GM12891 (cell line): ENCODE results near the gene TBC1D2B.
"Not testable (repeated sequence)": the region's sequence is repeated elsewhere in the genome, so short reads cannot be mapped to it uniquely, and the experiment has no call there.

Source experiments
- DNase-seq: peaks from one replicate; pipeline ENCODE4 v3.0.0; 2011; ENCODE audit warnings: low spot score; ENCODE audit not compliant: insufficient read length
- FAIRE-seq: peaks from 2 replicates; lab custom pipeline; 2011; peaks lifted over from hg19 to GRCh38; lab: Jason Lieb, UNC
- PAX5 ChIP-seq: IDR thresholded peaks from 2 replicates; pipeline ENCODE4 v1.6.1; 2011; ENCODE audit warnings: low read length, moderate library complexity, mild to moderate bottlenecking; ENCODE audit not compliant: insufficient read depth, severe bottlenecking
- POLR2A ChIP-seq: IDR thresholded peaks from 2 replicates; pipeline ENCODE4 v1.6.1; 2011; ENCODE audit warnings: low read depth, low read length, control low read depth
- POLR2AphosphoS5 ChIP-seq: IDR thresholded peaks from 2 replicates; pipeline ENCODE4 v1.6.1; 2011; ENCODE audit warnings: low read depth, low read length, control low read depth
- POU2F2 ChIP-seq: IDR thresholded peaks from 2 replicates; pipeline ENCODE4 v1.6.1; 2011; ENCODE audit warnings: low read depth, mild to moderate bottlenecking, control low read depth, low read length, moderate library complexity
- SPI1 ChIP-seq: IDR thresholded peaks from 2 replicates; pipeline ENCODE4 v1.6.1; 2011; ENCODE audit warnings: low read depth, low read length, control low read depth
- TAF1 ChIP-seq: IDR thresholded peaks from 2 replicates; pipeline ENCODE4 v1.6.1; 2011; ENCODE audit warnings: low read depth, low read length, control low read depth

Gene TBC1D2B

GRCh38 chr15:77999486-77999885 is 78.0 kb downstream of the TBC1D2B start:
- FAIRE-seq = no peak

GRCh38 chr15:77998592-77998991 is 78.9 kb downstream of the TBC1D2B start:
- TF ChIP-seq POLR2AphosphoS5 = no peak
- DNase-seq (no peak), FAIRE-seq (no peak)

More at GRCh38 chr15:77999486-77999885, 78.0 kb downstream of the TBC1D2B start:
- no peak for DNase-seq
- TF ChIP-seq SPI1 = no peak
- TF ChIP-seq TAF1 = no peak
- TF ChIP-seq POLR2A = no peak
- TF ChIP-seq POU2F2 = no peak
- no peak for TF ChIP-seq PAX5
- no peak for TF ChIP-seq POLR2AphosphoS5

GRCh38 chr15:77997761-77998554 is 79.6 kb downstream of the TBC1D2B start:
- not testable (repeated sequence) for DNase-seq

GRCh38 chr15:77997221-77997620 is 80.3 kb downstream of the TBC1D2B start:
- DNase-seq, FAIRE-seq: not testable (repeated sequence)

More at GRCh38 chr15:77997761-77998554, 79.6 kb downstream of the TBC1D2B start:
- not testable (repeated sequence) for FAIRE-seq

- not testable (repeated sequence) for FAIRE-seq
These were observed 80.8 kb downstream of the TBC1D2B start for GRCh38 chr15:77996713-77997171.

GRCh38 chr15:77996226-77996625 is 81.3 kb downstream of the TBC1D2B start:
- not testable (repeated sequence) for DNase-seq, FAIRE-seq

More at GRCh38 chr15:77996713-77997171, 80.8 kb downstream of the TBC1D2B start:
- not testable (repeated sequence) for DNase-seq

GRCh38 chr15:77995537-77995918 is 82.0 kb downstream of the TBC1D2B start:
- not testable (repeated sequence) for FAIRE-seq, DNase-seq

GRCh38 chr15:77994893-77995536 is 82.5 kb downstream of the TBC1D2B start:
- DNase-seq = not testable (repeated sequence)

GRCh38 chr15:77993970-77994693 is 83.4 kb downstream of the TBC1D2B start:
- FAIRE-seq (peak; percentile 95), DNase-seq (peak; percentile 48)

More at GRCh38 chr15:77994893-77995536, 82.5 kb downstream of the TBC1D2B start:
- peak; percentile 71 for FAIRE-seq

- TF ChIP-seq PAX5 (no peak), POU2F2 (no peak), TAF1 (no peak), POLR2A (no peak), POLR2AphosphoS5 (no peak), SPI1 (no peak)
- DNase-seq (no peak), FAIRE-seq (no peak)
These were observed 84.1 kb downstream of the TBC1D2B start for GRCh38 chr15:77993374-77993911.

GRCh38 chr15:77992356-77993222 is 84.9 kb downstream of the TBC1D2B start:
- FAIRE-seq (no peak), DNase-seq (no peak)
- no peak for TF ChIP-seq TAF1

- not testable (repeated sequence) for FAIRE-seq, DNase-seq
These were observed 85.8 kb downstream of the TBC1D2B start for GRCh38 chr15:77991658-77992201.
